HG03045 (cell line): ENCODE measurements around the gene APRT.

Source experiments
- ATAC-seq: cut with Tn5 transposase; IDR thresholded peaks from one replicate; pipeline ENCODE4 v1.9.1; 2021; ENCODE audit warnings: mild to moderate bottlenecking, moderate library complexity; ENCODE audit not compliant: unreplicated experiment

APRT gene

DNA sequence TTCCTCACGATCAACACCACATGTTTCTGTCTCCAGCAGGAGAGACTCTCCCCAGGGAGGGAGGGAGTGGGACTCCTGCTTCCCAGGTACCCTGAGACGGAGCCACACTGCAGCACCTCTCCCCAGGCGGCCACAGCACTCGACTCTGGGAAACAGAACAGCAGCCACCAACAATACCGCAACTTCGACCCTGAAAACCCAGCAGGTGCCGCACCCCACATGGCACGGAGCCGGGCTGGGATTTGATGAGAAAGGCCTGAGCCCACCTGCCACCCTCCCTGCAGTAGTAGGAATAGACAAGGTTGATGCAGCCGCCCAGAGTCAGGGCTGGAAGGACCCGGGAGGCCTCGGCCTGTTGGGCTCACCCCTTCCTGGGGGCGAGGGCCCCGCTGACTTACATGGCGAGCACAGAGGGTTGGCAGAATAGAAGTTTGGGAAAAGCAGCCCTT is 30.6 kb upstream of the APRT start:
- no peak for ATAC-seq

- ATAC-seq: no peak
Observed at GRCh38 chr16:88841521-88842307, 30.0 kb upstream of the APRT start.

GRCh38 chr16:88840600-88841215 is 29.0 kb upstream of the APRT start:
- ATAC-seq: no peak

- ATAC-seq: no peak
Observed at GRCh38 chr16:88839745-88840599, 28.2 kb upstream of the APRT start.

DNA sequence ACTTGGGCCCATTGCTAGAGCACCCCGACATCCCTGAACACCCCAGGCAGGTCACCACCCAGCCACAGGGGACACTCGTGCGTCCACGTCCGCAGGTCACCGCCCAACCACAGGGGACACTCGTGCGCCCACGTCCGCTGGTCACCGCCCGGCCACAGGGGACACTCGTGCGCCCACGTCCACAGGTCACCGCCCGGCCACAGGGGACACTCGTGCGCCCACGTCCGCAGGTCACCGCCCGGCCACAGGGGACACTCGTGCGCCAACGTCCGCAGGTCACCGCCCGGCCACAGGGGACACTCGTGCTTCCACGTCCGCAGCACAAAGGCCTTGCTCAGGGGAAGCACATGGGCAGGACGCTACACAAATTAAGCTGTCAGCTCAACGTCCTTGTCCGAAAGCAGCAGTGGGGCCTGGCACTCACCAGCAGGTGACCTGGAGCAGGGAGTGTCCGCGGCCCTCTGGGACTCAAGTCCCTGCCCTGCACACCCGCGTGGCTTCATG is 27.4 kb upstream of the APRT start:
- ATAC-seq: no peak

- no peak for ATAC-seq
Observed at GRCh38 chr16:88838566-88838965, 26.8 kb upstream of the APRT start.

GRCh38 chr16:88837806-88838205 is 26.1 kb upstream of the APRT start:
- no peak for ATAC-seq

DNA sequence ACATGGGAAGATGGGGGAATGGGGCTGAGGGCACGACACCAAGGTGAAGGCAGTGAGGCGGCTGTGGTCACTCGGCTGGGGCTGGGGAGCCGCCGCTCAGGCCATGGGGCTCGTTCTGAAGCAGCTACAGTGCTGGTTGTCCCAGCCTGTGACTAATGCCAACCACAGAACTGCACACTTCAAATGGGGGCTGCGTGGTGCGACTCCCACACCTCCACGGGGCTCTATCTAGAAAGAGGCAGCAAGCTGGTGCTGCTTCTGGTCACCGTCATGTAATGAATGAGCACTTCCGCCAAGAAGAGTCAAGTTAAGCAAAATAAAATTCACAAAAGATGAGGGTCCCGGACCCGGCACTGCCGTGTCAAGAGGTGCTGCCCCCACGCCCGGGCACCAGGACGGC is 25.1 kb upstream of the APRT start:
- no peak for ATAC-seq

DNA sequence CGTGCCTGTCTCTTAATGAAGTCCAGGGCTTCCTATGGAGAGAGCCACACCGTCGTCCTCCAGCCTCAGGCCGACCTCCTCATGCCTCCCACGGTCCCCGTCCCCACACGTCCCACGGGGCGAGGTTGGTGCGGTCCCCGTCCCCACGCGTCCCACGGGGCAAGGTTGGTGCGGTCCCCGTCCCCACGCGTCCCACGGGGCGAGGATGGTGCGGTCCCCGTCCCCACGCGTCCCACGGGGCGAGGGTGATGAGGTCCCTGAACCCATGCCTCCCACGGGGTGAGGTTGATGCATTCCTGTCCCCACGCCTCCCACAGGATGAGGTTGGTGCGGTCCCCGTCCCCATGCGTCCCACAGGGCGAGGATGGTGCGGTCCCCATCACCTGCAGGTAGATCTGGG is 24.1 kb upstream of the APRT start:
- ATAC-seq: no peak

DNA sequence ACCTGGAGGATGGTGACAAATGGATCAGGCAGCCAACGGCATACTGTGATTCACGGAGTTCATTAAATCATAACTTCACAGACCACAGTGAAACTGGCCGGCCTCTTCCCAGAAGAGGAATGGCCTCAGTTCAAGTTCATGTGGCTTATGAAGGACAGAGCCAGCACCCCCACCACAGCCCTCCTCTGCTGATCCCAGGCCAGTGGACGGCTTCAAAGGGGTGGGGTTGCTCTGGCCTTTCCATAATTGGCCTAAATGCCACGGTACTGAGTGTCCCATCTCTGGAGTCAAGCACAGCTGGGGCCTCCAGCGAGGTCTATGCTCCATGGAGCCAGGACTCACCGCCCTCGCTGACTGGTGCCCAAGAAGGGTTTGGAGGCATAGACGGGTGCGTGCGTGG is 23.7 kb upstream of the APRT start:
- ATAC-seq: no peak

GRCh38 chr16:88834670-88835069 is 22.9 kb upstream of the APRT start:
- no peak for ATAC-seq

DNA sequence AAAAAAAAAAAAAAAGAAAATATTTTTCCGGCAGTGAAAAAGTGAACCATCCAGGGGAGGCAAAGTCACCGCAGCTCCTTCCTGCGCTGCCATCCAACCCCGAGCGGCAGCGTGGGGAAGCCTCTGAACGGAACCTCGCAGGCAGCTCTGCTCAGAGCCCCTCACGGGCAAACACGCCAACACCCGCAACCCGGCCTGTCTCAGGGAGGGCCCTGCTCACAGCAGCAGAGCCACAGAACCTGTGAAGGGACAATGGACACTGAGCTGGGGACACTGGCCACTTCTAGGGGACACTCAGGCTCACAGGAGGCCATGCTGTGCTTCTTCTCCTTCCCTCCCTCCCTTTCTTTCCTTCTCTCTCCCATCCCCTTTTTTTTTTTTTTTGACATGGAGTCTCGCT is 21.4 kb upstream of the APRT start:
- no peak for ATAC-seq

DNA sequence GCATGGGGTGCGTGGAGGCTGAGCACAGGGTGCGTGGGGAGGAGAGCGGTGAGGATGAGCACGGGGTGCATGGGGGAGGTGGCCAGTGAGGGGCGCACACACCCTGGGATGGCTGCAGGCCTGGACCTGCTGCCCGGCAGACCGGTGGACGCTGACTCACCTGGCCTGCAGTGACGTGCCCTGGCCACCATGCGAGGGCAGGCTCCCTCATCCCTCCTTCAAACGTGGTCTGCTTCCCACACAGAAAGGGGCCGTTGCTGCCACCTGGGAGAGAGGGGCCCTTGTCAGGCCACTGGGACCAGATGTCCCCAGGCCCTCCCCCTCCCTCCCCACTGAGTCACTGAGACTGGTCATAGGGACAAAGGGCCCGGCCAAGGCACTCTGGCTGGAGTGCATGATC is 20.1 kb upstream of the APRT start:
- no peak for ATAC-seq

DNA sequence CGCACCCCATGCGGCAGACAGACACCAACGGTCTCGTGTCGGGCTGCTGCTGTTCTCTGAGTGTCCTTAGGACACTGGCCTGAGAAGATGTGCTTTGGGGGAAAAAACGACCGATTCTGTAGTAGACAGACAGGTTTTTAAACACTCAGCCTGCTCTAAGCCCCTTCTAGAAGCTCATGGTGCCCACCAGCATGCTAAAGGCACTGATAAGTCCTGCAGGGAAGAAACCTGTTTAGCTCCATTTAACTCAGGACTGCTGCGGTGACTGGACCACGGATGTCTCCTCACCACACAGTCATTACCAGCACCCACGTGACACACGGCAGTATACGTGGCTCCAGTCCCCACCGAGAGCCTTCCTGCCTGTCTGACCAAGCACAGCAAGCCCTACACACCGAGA is 19.1 kb upstream of the APRT start:
- ATAC-seq: no peak

GRCh38 chr16:88830258-88830657 is 18.5 kb upstream of the APRT start:
- ATAC-seq: no peak

DNA sequence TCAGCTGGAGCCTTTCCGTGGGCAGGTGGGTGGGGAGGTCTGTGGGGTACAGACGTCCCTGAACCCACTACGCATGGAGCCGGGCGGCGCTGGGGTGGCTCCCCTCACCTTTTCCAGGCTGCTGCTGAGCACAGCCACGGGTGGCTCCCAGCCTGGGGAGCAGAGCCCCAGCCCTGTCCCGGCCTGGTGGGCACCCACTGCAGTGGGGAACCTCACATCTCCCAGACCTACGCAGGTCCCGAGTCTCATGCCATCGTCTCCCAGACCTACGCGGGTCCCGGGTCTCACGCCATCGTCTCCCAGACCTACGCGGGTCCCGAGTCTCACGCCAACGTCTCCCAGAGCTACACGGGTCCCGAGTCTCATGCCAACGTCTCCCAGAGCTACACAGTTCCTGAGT is 17.0 kb upstream of the APRT start:
- ATAC-seq: no peak

GRCh38 chr16:88827727-88828126 is 16.0 kb upstream of the APRT start:
- ATAC-seq: no peak

- ATAC-seq: no peak
Observed at GRCh38 chr16:88826070-88826840, 14.5 kb upstream of the APRT start.

GRCh38 chr16:88825146-88825545 is 13.4 kb upstream of the APRT start:
- no peak for ATAC-seq

GRCh38 chr16:88824256-88825077 is 12.7 kb upstream of the APRT start:
- ATAC-seq: no peak
